GM12891 (cell line): ENCODE data around the gene SEC16B.

ENCODE experiments used
- DNase-seq: peaks from one replicate; pipeline ENCODE4 v3.0.0; 2011; ENCODE audit warnings: low spot score; ENCODE audit not compliant: insufficient read length
- FAIRE-seq: peaks from 2 replicates; lab custom pipeline; 2011; peaks lifted over from hg19 to GRCh38; lab: Jason Lieb, UNC
- PAX5 ChIP-seq: IDR thresholded peaks from 2 replicates; pipeline ENCODE4 v1.6.1; 2011; ENCODE audit warnings: low read length, moderate library complexity, mild to moderate bottlenecking; ENCODE audit not compliant: insufficient read depth, severe bottlenecking
- POLR2A ChIP-seq: IDR thresholded peaks from 2 replicates; pipeline ENCODE4 v1.6.1; 2011; ENCODE audit warnings: low read depth, low read length, control low read depth
- POLR2AphosphoS5 ChIP-seq: IDR thresholded peaks from 2 replicates; pipeline ENCODE4 v1.6.1; 2011; ENCODE audit warnings: low read depth, low read length, control low read depth
- POU2F2 ChIP-seq: IDR thresholded peaks from 2 replicates; pipeline ENCODE4 v1.6.1; 2011; ENCODE audit warnings: low read depth, mild to moderate bottlenecking, control low read depth, low read length, moderate library complexity
- SPI1 ChIP-seq: IDR thresholded peaks from 2 replicates; pipeline ENCODE4 v1.6.1; 2011; ENCODE audit warnings: low read depth, low read length, control low read depth
- TAF1 ChIP-seq: IDR thresholded peaks from 2 replicates; pipeline ENCODE4 v1.6.1; 2011; ENCODE audit warnings: low read depth, low read length, control low read depth

SEC16B gene

DNA sequence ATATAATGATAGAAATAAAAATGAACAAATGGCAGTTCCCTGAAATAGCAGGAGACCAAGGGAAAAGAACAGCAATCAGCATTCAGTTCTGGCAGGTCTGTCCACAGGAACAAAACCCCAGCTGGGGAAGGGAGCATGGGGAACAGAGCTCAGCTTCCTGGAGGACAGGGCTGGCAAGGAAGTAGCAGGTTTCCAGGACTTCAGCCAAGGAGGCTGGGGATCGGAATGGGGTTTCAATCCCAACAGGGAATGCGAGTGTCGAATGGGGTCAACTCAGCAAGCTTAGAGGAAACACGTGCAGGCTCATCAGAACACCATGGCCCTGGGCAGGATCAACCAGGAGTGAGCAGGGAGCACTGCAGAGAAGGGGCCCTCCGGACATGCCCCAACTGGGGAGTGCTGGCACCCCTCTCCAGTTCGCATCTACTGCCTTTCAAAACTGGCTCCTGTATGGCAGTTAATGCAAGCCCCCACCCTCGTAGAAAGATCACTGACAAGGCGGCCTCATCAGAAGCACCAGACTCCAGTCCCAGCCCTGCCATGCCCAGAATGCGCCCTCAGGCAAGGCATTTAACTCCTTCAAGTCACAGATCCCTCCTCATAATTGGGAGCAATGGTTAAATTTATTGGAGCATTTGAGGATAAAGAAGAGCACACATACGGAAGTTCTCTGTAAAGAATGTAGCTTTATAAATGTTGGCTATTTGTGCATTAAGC is 72.4 kb downstream of the SEC16B start:
- DNase-seq (no peak), FAIRE-seq (no peak)
- TF ChIP-seq PAX5 (no peak), POU2F2 (no peak), POLR2A (no peak), POLR2AphosphoS5 (no peak), TAF1 (no peak), SPI1 (no peak)
